WTC11 (cell line): ENCODE measurements around the gene HMCN1. TPM values are rescaled to one million over a fixed set of nuclear protein-coding genes. Genes with fewer than 3 reads are reported as not detected.
"Not testable (repeated sequence)": the region's sequence is repeated elsewhere in the genome, so short reads cannot be mapped to it uniquely, and the experiment has no call there.

Source experiments
- ATAC-seq: fragments of 200-7000 bp; cut with Tn5 transposase; 2 replicates; pipeline ENCODE4 v1.10.0; 2021; ENCODE audit warnings: mild to moderate bottlenecking, moderate library complexity
- CTCF ChIA-PET: fragments of 300-600 bp; sonication (Branson Sonifier 250); formaldehyde crosslinking; loops from one replicate; lab custom pipeline; 2021; ENCODE audit warnings: antibody characterized with exemption; lab: Charles Lee
- POLR2A ChIA-PET: fragments of 350-600 bp; sonication (Branson Sonifier 250); formaldehyde crosslinking; loops from one replicate; lab custom pipeline; 2021; ENCODE audit warnings: antibody characterized with exemption; lab: Charles Lee
- DNase-seq: peaks from one replicate; pipeline ENCODE4 v3.0.0; 2021; ENCODE audit warnings: low spot score
- H3K27ac Mint-ChIP-seq: 2 replicates; pipeline ENCODE4 v1.8.0; 2021; ENCODE audit warnings: mixed read lengths
- H3K27me3 Mint-ChIP-seq: 2 replicates; pipeline ENCODE4 v1.8.0; 2021; ENCODE audit warnings: low read depth, mild to moderate bottlenecking, moderate library complexity, mixed read lengths
- H3K36me3 Mint-ChIP-seq: 2 replicates; pipeline ENCODE4 v1.8.0; 2021; ENCODE audit warnings: mixed read lengths
- H3K4me1 Mint-ChIP-seq: 2 replicates; pipeline ENCODE4 v1.8.0; 2022; ENCODE audit warnings: mixed read lengths
- H3K4me3 Mint-ChIP-seq: 2 replicates; pipeline ENCODE4 v1.8.0; 2021; ENCODE audit warnings: mild to moderate bottlenecking, moderate library complexity, mixed read lengths
- H3K9me3 Mint-ChIP-seq: 2 replicates; pipeline ENCODE4 v1.8.0; 2021; ENCODE audit warnings: mixed read lengths
- AR ChIP-seq: fragments of 250-450 bp; sonication (Bioruptor Pico); IDR thresholded peaks from 2 replicates; pipeline ENCODE4 v1.9.0; 2021; ENCODE audit warnings: mild to moderate bottlenecking
- CBFB ChIP-seq: sonication (generic); formaldehyde crosslinking; IDR thresholded peaks from 2 replicates; pipeline ENCODE4 v1.8.1; 2022; ENCODE audit warnings: mild to moderate bottlenecking, low read depth, missing genetic modification reagents
- CREB1 ChIP-seq: sonication (generic); formaldehyde crosslinking; IDR thresholded peaks from 2 replicates; pipeline ENCODE4 v1.8.0; 2023; ENCODE audit warnings: mild to moderate bottlenecking, missing genetic modification reagents
- CTCF ChIP-seq: fragments of 200-600 bp; IDR thresholded peaks from 2 replicates; pipeline ENCODE4 v1.8.0; 2022; ENCODE audit warnings: antibody characterized with exemption
- FOXP1 ChIP-seq: sonication (generic); formaldehyde crosslinking; IDR thresholded peaks from 2 replicates; pipeline ENCODE4 v1.8.0; 2022; ENCODE audit warnings: missing genetic modification reagents, mild to moderate bottlenecking, moderate library complexity, borderline replicate concordance
- GRHL2 ChIP-seq: fragments of 250-450 bp; sonication (Bioruptor Pico); IDR thresholded peaks from 2 replicates; pipeline ENCODE4 v1.8.0; 2022; ENCODE audit warnings: mild to moderate bottlenecking, moderate library complexity; ENCODE audit not compliant: insufficient replicate concordance, severe bottlenecking
- HMGA2 ChIP-seq: fragments of 250-450 bp; sonication (Bioruptor Pico); IDR thresholded peaks from 2 replicates; pipeline ENCODE4 v1.4.0; 2021; ENCODE audit warnings: mild to moderate bottlenecking, moderate library complexity
- JAZF1 ChIP-seq: fragments of 250-450 bp; sonication (Bioruptor Pico); IDR thresholded peaks from 2 replicates; pipeline ENCODE4 v1.9.0; 2021; ENCODE audit warnings: moderate library complexity, mild to moderate bottlenecking, inconsistent platforms
- NFE2L1 ChIP-seq: sonication (generic); formaldehyde crosslinking; IDR thresholded peaks from 2 replicates; pipeline ENCODE4 v1.8.1; 2023; ENCODE audit warnings: missing genetic modification reagents
- PRRX2 ChIP-seq: fragments of 250-450 bp; sonication (Bioruptor Pico); IDR thresholded peaks from 2 replicates; pipeline ENCODE4 v1.8.0; 2021; ENCODE audit warnings: mild to moderate bottlenecking
- RELA ChIP-seq: sonication (generic); formaldehyde crosslinking; IDR thresholded peaks from 2 replicates; pipeline ENCODE4 v1.8.1; 2022; ENCODE audit warnings: missing genetic modification reagents, mild to moderate bottlenecking, borderline replicate concordance
- RORB ChIP-seq: fragments of 250-450 bp; sonication (Bioruptor Pico); IDR thresholded peaks from 2 replicates; pipeline ENCODE4 v1.9.0; 2021; ENCODE audit warnings: mild to moderate bottlenecking
- TP53 ChIP-seq: sonication (generic); formaldehyde crosslinking; IDR thresholded peaks from 2 replicates; pipeline ENCODE4 v1.8.1; 2023; ENCODE audit warnings: mild to moderate bottlenecking, missing genetic modification reagents
- USF1 ChIP-seq: sonication (generic); formaldehyde crosslinking; IDR thresholded peaks from 2 replicates; pipeline ENCODE4 v1.8.0; 2022; ENCODE audit warnings: mild to moderate bottlenecking, missing genetic modification reagents
- ZBTB43 ChIP-seq: sonication (generic); formaldehyde crosslinking; IDR thresholded peaks from 2 replicates; pipeline ENCODE4 v1.8.1; 2023; ENCODE audit warnings: mild to moderate bottlenecking, missing genetic modification reagents
- ZNF121 ChIP-seq: sonication (generic); formaldehyde crosslinking; IDR thresholded peaks from 2 replicates; pipeline ENCODE4 v1.8.0; 2023; ENCODE audit warnings: missing genetic modification reagents
- ZNF219 ChIP-seq: sonication (generic); formaldehyde crosslinking; IDR thresholded peaks from 2 replicates; pipeline ENCODE4 v1.8.0; 2023; ENCODE audit warnings: missing genetic modification reagents, mild to moderate bottlenecking, borderline replicate concordance
- ZNF232 ChIP-seq: sonication (generic); formaldehyde crosslinking; IDR thresholded peaks from 2 replicates; pipeline ENCODE4 v1.8.0; 2022; ENCODE audit warnings: mild to moderate bottlenecking, missing genetic modification reagents
- ZNF263 ChIP-seq: sonication (generic); formaldehyde crosslinking; IDR thresholded peaks from 2 replicates; pipeline ENCODE4 v1.8.1; 2022; ENCODE audit warnings: low read depth, mild to moderate bottlenecking, moderate library complexity, missing genetic modification reagents
- ZNF512 ChIP-seq: sonication (generic); formaldehyde crosslinking; IDR thresholded peaks from 2 replicates; pipeline ENCODE4 v1.8.1; 2022; ENCODE audit warnings: missing genetic modification reagents, borderline replicate concordance
- total RNA-seq: library from RNA; stranded (reverse); gene quantifications from 3 replicates; pipeline ENCODE4 v1.2.3, GENCODE V29; 2021

The HMCN1 gene
- total RNA-seq, 1 experiment from 2014 or later: 5.6 TPM

GRCh38 chr1:185886671-185887070 lies 152.5 kb downstream of the HMCN1 start:
- no peak for TF ChIP-seq ZNF512
- no peak for TF ChIP-seq FOXP1 (CRISPR knock-in tag)
- TF ChIP-seq TP53: no peak
- TF ChIP-seq RORB (CRISPR knock-in tag): no peak
- TF ChIP-seq GRHL2 (CRISPR knock-in tag): no peak
- no peak for TF ChIP-seq ZNF121 (CRISPR knock-in tag)
- Mint-ChIP-seq H3K9me3 (peaks cover 7% of the 10 kb centered on the region), H3K27me3 (no peaks in the 10 kb centered on the region), H3K4me3 (no peak overlapping the region), H3K27ac (peak overlapping the region; percentile 18; the same call in 1 of the 2 replicates), H3K4me1 (no peaks in the 10 kb centered on the region), H3K36me3 (peaks cover 8% of the 10 kb centered on the region)
- no peak for DNase-seq
- CTCF ChIA-PET: no interaction called here
- ATAC-seq: no peak
- POLR2A ChIA-PET: no interaction called here

- Mint-ChIP-seq H3K36me3 (peaks cover 19% of the 10 kb centered on the region), H3K9me3 (peaks cover 19% of the 10 kb centered on the region), H3K4me1 (peaks cover 13% of the 10 kb centered on the region)
- H3K4me3 Mint-ChIP-seq, H3K27me3 Mint-ChIP-seq, ATAC-seq, CTCF ChIA-PET, H3K27ac Mint-ChIP-seq, POLR2A ChIA-PET: not testable (repeated sequence)
- peak; percentile 27 for DNase-seq
Measured at GRCh38 chr1:185892831-185893403, 158.7 kb downstream of the HMCN1 start.

GRCh38 chr1:185894791-185895190 lies 160.6 kb downstream of the HMCN1 start:
- H3K27me3 Mint-ChIP-seq: no peaks in the 10 kb centered on the region
- peaks cover 22% of the 10 kb centered on the region for H3K36me3 Mint-ChIP-seq
- POLR2A ChIA-PET: no interaction called here
- DNase-seq (no peak), ATAC-seq (no peak)
- peaks cover 15% of the 10 kb centered on the region for H3K4me1 Mint-ChIP-seq
- H3K4me3 Mint-ChIP-seq: no peak overlapping the region
- H3K27ac Mint-ChIP-seq: no peak overlapping the region
- H3K9me3 Mint-ChIP-seq: peaks cover 26% of the 10 kb centered on the region
- CTCF ChIA-PET: no interaction called here
- TF ChIP-seq PRRX2 (CRISPR knock-in tag) (no peak), CTCF (no peak), ZNF219 (CRISPR knock-in tag) (no peak), CBFB (CRISPR knock-in tag) (no peak), ZBTB43 (no peak), HMGA2 (CRISPR knock-in tag) (no peak), ZNF232 (no peak)

GRCh38 chr1:185895208-185895900 lies 161.2 kb downstream of the HMCN1 start:
- H3K4me3 Mint-ChIP-seq: no peak overlapping the region
- no peak for ATAC-seq
- no peak overlapping the region for H3K27ac Mint-ChIP-seq
- ChIA-PET POLR2A (no interaction called here), CTCF (no interaction called here)
- H3K36me3 Mint-ChIP-seq: peaks cover 17% of the 10 kb centered on the region
- DNase-seq: no peak
- peaks cover 20% of the 10 kb centered on the region for H3K9me3 Mint-ChIP-seq
- H3K27me3 Mint-ChIP-seq: no peaks in the 10 kb centered on the region
- peaks cover 19% of the 10 kb centered on the region for H3K4me1 Mint-ChIP-seq
- TF ChIP-seq AR (no peak), USF1 (CRISPR knock-in tag) (no peak), JAZF1 (no peak), RELA (no peak), TP53 (no peak), CREB1 (CRISPR knock-in tag) (no peak), NFE2L1 (CRISPR knock-in tag) (no peak), ZNF263 (no peak)
